Lower lobe of right lung (tissue), 2 donors: ENCODE measurements around the gene KRT26. TPM values are rescaled to one million over a fixed set of nuclear protein-coding genes. Genes with fewer than 3 reads are reported as not detected.

ENCODE experiments used
- ATAC-seq, 2 donors: fragments of 200-7000 bp; cut with Tn5 transposase; one replicate each; pipeline ENCODE4 v1.9.1; 2020 to 2022; ENCODE audit warnings: mild to moderate bottlenecking in 2 of 2, moderate library complexity in 2 of 2
- DNase-seq: peaks from one replicate; pipeline ENCODE4 v3.0.0-alpha.2; 2020
- H3K27ac ChIP-seq: fragments of 200-600 bp; one replicate; pipeline ENCODE4 v1.8.0; 2022
- H3K27me3 ChIP-seq: fragments of 200-600 bp; one replicate; pipeline ENCODE4 v1.8.0; 2022; ENCODE audit warnings: low read depth
- H3K36me3 ChIP-seq: fragments of 200-600 bp; one replicate; pipeline ENCODE4 v1.8.0; 2022; ENCODE audit warnings: mild to moderate bottlenecking
- H3K4me1 ChIP-seq: fragments of 200-600 bp; one replicate; pipeline ENCODE4 v1.8.0; 2022
- H3K4me3 ChIP-seq: fragments of 200-600 bp; one replicate; pipeline ENCODE4 v1.8.0; 2022; ENCODE audit warnings: mild to moderate bottlenecking
- H3K9me3 ChIP-seq: fragments of 200-600 bp; one replicate; pipeline ENCODE4 v1.8.0; 2022
- CTCF ChIP-seq: fragments of 200-600 bp; IDR thresholded peaks from one replicate; pipeline ENCODE4 v1.8.0; 2022; ENCODE audit warnings: antibody characterized with exemption, mild to moderate bottlenecking
- intact Hi-C: fragments of 100-400 bp; cut with DNase I; formaldehyde crosslinking; loops from one replicate; pipeline ENCODE4 v1.11.0; 2022
- total RNA-seq: library from RNA; stranded (reverse); fragmentation: NEBNext Ultra II Directional; extraction: Animal tissue kit (Norgen Biotek cat#: 25700); gene quantifications from one replicate; pipeline ENCODE4 v1.2.1, GENCODE V29; 2021
- donor health status: DM: no; HTN: yes; CAD: no; lungs with severe emphysema.

Gene KRT26
- total RNA-seq, 1 donor from 2014 or later, result not detected

- Histone ChIP-seq H3K36me3 (no peaks in the 10 kb centered on the region), H3K9me3 (peaks cover 15% of the 10 kb centered on the region), H3K27ac (no peak overlapping the region), H3K27me3 (no peaks in the 10 kb centered on the region), H3K4me3 (no peak overlapping the region), H3K4me1 (no peaks in the 10 kb centered on the region)
- DNase-seq, result no peak
- ATAC-seq, result no peak
- TF ChIP-seq CTCF, result no peak
- intact Hi-C loops, result no loop called here
Observed at GRCh38 chr17:40765657-40766056, 6.3 kb downstream of the KRT26 start.

DNA sequence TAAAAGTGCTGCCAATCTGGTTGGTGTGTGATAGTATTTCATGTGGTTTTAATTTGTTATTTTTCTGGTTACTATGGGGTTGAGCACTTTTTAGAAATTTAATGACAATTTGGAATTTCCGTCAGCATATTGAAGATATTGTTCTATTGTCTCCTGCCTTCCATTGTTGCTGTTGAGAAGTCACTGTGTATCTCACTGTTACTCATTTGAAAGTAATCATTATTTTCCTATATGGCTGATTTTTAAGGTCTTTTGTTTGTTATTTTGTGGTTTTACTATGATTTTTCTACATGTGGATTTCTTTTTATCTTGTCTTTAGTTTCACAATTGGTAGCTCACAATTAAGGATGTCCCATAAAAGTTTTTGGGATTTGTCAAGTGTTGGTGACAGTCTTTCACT is 8.2 kb downstream of the KRT26 start:
- no peak overlapping the region for H3K27ac ChIP-seq
- H3K36me3 ChIP-seq, result no peaks in the 10 kb centered on the region
- intact Hi-C loops, result no loop called here
- H3K9me3 ChIP-seq, result peaks cover 34% of the 10 kb centered on the region
- H3K4me3 ChIP-seq, result no peak overlapping the region
- H3K4me1 ChIP-seq, result no peaks in the 10 kb centered on the region
- TF ChIP-seq CTCF, result no peak
- ATAC-seq (no peak), DNase-seq (no peak)
- H3K27me3 ChIP-seq, result no peaks in the 10 kb centered on the region

- no peaks in the 10 kb centered on the region for H3K36me3 ChIP-seq
- no peak overlapping the region for H3K4me3 ChIP-seq
- DNase-seq, result no peak
- no peak for ATAC-seq
- H3K27me3 ChIP-seq, result no peaks in the 10 kb centered on the region
- H3K27ac ChIP-seq, result no peak overlapping the region
- intact Hi-C loops, result no loop called here
- H3K9me3 ChIP-seq, result peaks cover 35% of the 10 kb centered on the region
- no peak for TF ChIP-seq CTCF
- no peaks in the 10 kb centered on the region for H3K4me1 ChIP-seq
Observed at GRCh38 chr17:40760105-40761016, 11.6 kb downstream of the KRT26 start.

GRCh38 chr17:40755231-40755630 is 16.8 kb downstream of the KRT26 start, which contains the start of gene KRT25:
Gene KRT25 (minus strand): TSS chr17:40755331. CDS start chr17:40755271, 60 bp downstream.
- no peaks in the 10 kb centered on the region for H3K36me3 ChIP-seq
- ATAC-seq, result no peak
- peaks cover 15% of the 10 kb centered on the region for H3K9me3 ChIP-seq
- H3K27me3 ChIP-seq, result no peaks in the 10 kb centered on the region
- no peak for TF ChIP-seq CTCF
- no peak within 1 kb of the TSS for H3K4me3 ChIP-seq
- H3K4me1 ChIP-seq, result no peaks in the 10 kb centered on the region
- intact Hi-C loops, result no loop called here
- H3K27ac ChIP-seq, result no peak within 1 kb of the TSS
- no peak for DNase-seq

DNA sequence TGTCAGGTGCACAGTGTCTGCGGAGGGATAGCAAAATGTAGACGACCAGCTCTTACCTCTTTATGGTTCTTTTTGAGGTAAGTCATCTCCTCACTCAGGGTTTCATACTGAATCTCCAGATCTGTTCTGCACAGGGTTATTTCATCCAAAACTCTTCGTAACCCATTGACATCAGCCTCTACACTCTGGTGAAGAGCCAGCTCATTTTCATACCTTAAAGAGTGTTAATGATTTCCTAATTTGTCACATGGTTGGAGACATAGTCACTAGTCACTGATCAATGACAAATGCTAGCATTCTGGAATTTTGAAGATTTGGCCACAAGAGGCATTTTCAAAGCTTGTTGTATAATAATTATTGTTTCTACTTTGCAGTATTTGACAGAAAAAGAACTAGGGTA is 18.2 kb downstream of the KRT26 start:
- intact Hi-C loops, result no loop called here
- Histone ChIP-seq H3K27ac (no peak overlapping the region), H3K27me3 (peaks cover 8% of the 10 kb centered on the region), H3K9me3 (peaks cover under 1% of the 10 kb centered on the region), H3K36me3 (no peaks in the 10 kb centered on the region), H3K4me1 (no peaks in the 10 kb centered on the region), H3K4me3 (no peak overlapping the region)
- TF ChIP-seq CTCF, result no peak
- no peak for DNase-seq
- no peak for ATAC-seq
